Astrocyte (in vitro differentiated cells and primary cell): ENCODE results near the gene GALNT1. TPM values are rescaled to one million over a fixed set of nuclear protein-coding genes. Genes with fewer than 3 reads are reported as not detected.

Experiments used
- DNase-seq: peaks from one replicate; pipeline ENCODE4 v3.0.0-alpha.2; 2010; ENCODE audit warnings: low read depth
- FAIRE-seq: peaks from 2 replicates; lab custom pipeline; 2011; peaks lifted over from hg19 to GRCh38; lab: Jason Lieb, UNC
- H2AFZ ChIP-seq: 2 replicates; pipeline ENCODE4 v1.6.0; 2012; ENCODE audit warnings: low read depth, low read length, inconsistent platforms
- H3K27ac ChIP-seq: 2 replicates; pipeline ENCODE4 v1.5.1; 2011; ENCODE audit warnings: low read depth, low read length, inconsistent platforms
- H3K27me3 ChIP-seq: 2 replicates; pipeline ENCODE4 v1.6.0; 2011; ENCODE audit warnings: low read length, inconsistent platforms; ENCODE audit not compliant: insufficient read depth
- H3K36me3 ChIP-seq: 2 replicates; pipeline ENCODE4 v1.5.1; 2011; ENCODE audit warnings: low read length, inconsistent platforms; ENCODE audit not compliant: insufficient read depth
- H3K4me1 ChIP-seq: 2 replicates; pipeline ENCODE4 v1.5.1; 2011; ENCODE audit warnings: low read length, inconsistent platforms; ENCODE audit not compliant: insufficient read depth
- H3K4me2 ChIP-seq: 2 replicates; pipeline ENCODE4 v1.6.0; 2012; ENCODE audit warnings: low read length, inconsistent platforms
- H3K4me3 ChIP-seq: 2 replicates; pipeline ENCODE4 v1.5.1; 2011; ENCODE audit warnings: low read depth, mild to moderate bottlenecking, low read length, inconsistent platforms; ENCODE audit not compliant: insufficient read depth
- H3K79me2 ChIP-seq: 2 replicates; pipeline ENCODE4 v1.6.0; 2012; ENCODE audit warnings: mild to moderate bottlenecking, low read length, inconsistent platforms; ENCODE audit not compliant: insufficient read depth
- H3K9ac ChIP-seq: 2 replicates; pipeline ENCODE4 v1.6.0; 2012; ENCODE audit warnings: mild to moderate bottlenecking, low read length, inconsistent platforms
- H3K9me3 ChIP-seq: 2 replicates; pipeline ENCODE4 v1.5.1; 2012; ENCODE audit warnings: low read depth, mild to moderate bottlenecking, low read length, inconsistent platforms; ENCODE audit not compliant: insufficient read depth
- H4K20me1 ChIP-seq: 2 replicates; pipeline ENCODE4 v1.6.0; 2012; ENCODE audit warnings: low read length, inconsistent platforms; ENCODE audit not compliant: insufficient read depth
- H3K27ac Mint-ChIP-seq: one replicate; pipeline ENCODE4 v1.8.0; 2021; ENCODE audit warnings: mild to moderate bottlenecking, mixed read lengths; ENCODE audit not compliant: unreplicated experiment
- H3K27me3 Mint-ChIP-seq: one replicate; pipeline ENCODE4 v1.8.0; 2021; ENCODE audit warnings: low read depth, mixed read lengths; ENCODE audit not compliant: unreplicated experiment
- H3K36me3 Mint-ChIP-seq: one replicate; pipeline ENCODE4 v1.8.0; 2021; ENCODE audit warnings: low read depth, mixed read lengths; ENCODE audit not compliant: unreplicated experiment
- H3K4me1 Mint-ChIP-seq: one replicate; pipeline ENCODE4 v1.8.0; 2021; ENCODE audit warnings: low read depth, mixed read lengths; ENCODE audit not compliant: unreplicated experiment
- H3K4me3 Mint-ChIP-seq: one replicate; pipeline ENCODE4 v1.8.0; 2021; ENCODE audit warnings: mild to moderate bottlenecking, moderate library complexity, mixed read lengths; ENCODE audit not compliant: unreplicated experiment
- H3K9me3 Mint-ChIP-seq: one replicate; pipeline ENCODE4 v1.8.0; 2021; ENCODE audit warnings: mild to moderate bottlenecking, mixed read lengths; ENCODE audit not compliant: unreplicated experiment
- EZH2 ChIP-seq: IDR thresholded peaks from 2 replicates; pipeline ENCODE4 v1.6.1; 2012; ENCODE audit warnings: mild to moderate bottlenecking, low read length, inconsistent platforms; ENCODE audit not compliant: insufficient read depth
- total RNA-seq: library from RNA; stranded (reverse); gene quantifications from 2 replicates; pipeline ENCODE4 v1.2.1, GENCODE V29; 2021
- TF ChIP-seq, protein P1 (sequence below): IDR thresholded peaks from 2 replicates; pipeline ENCODE4 v1.5.1; 2011; ENCODE audit warnings: low read depth, mild to moderate bottlenecking, inconsistent platforms, low read length, moderate library complexity; ENCODE audit not compliant: insufficient read depth

GALNT1 gene
- total RNA-seq, 1 donor from 2014 or later: 127 TPM

DNA sequence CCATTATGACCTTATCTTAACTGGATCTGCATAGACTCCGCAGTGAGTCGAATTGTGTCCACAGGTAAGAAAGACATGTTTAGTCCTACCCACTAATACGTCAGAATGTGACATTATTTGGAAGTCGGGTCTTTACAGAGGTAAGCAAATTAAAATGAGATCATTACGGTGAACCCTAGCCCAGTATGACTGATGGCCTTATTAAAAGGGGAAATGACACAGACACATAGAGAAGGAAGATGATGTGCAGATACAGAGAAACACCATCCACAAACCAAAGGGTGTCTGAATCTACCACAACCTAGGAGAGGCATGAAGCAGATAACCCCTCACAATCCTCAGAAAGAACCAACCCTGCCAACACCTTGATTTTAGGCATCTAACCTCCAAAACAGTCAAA, 135.6 kb downstream of the GALNT1 start:
- Histone ChIP-seq H3K4me1 (peaks cover 5% of the 10 kb centered on the region), H3K27me3 (no peaks in the 10 kb centered on the region), H3K4me2 (no peak overlapping the region), H3K79me2 (no peaks in the 10 kb centered on the region), H3K27ac (no peak overlapping the region), H4K20me1 (no peaks in the 10 kb centered on the region), H2AFZ (no peak overlapping the region), H3K9ac (no peak overlapping the region), H3K36me3 (no peaks in the 10 kb centered on the region), H3K4me3 (no peak overlapping the region), H3K9me3 (peaks cover 5% of the 10 kb centered on the region)
- FAIRE-seq: no peak
- Mint-ChIP-seq H3K4me1 (peaks cover 7% of the 10 kb centered on the region), H3K27me3 (no peaks in the 10 kb centered on the region), H3K27ac (no peak overlapping the region), H3K36me3 (peaks cover 11% of the 10 kb centered on the region), H3K9me3 (peaks cover 16% of the 10 kb centered on the region), H3K4me3 (no peak overlapping the region)
- TF ChIP-seq EZH2: no peak
- TF ChIP-seq, protein P1, sequence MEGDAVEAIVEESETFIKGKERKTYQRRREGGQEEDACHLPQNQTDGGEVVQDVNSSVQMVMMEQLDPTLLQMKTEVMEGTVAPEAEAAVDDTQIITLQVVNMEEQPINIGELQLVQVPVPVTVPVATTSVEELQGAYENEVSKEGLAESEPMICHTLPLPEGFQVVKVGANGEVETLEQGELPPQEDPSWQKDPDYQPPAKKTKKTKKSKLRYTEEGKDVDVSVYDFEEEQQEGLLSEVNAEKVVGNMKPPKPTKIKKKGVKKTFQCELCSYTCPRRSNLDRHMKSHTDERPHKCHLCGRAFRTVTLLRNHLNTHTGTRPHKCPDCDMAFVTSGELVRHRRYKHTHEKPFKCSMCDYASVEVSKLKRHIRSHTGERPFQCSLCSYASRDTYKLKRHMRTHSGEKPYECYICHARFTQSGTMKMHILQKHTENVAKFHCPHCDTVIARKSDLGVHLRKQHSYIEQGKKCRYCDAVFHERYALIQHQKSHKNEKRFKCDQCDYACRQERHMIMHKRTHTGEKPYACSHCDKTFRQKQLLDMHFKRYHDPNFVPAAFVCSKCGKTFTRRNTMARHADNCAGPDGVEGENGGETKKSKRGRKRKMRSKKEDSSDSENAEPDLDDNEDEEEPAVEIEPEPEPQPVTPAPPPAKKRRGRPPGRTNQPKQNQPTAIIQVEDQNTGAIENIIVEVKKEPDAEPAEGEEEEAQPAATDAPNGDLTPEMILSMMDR: no peak
- no peak for DNase-seq

DNA sequence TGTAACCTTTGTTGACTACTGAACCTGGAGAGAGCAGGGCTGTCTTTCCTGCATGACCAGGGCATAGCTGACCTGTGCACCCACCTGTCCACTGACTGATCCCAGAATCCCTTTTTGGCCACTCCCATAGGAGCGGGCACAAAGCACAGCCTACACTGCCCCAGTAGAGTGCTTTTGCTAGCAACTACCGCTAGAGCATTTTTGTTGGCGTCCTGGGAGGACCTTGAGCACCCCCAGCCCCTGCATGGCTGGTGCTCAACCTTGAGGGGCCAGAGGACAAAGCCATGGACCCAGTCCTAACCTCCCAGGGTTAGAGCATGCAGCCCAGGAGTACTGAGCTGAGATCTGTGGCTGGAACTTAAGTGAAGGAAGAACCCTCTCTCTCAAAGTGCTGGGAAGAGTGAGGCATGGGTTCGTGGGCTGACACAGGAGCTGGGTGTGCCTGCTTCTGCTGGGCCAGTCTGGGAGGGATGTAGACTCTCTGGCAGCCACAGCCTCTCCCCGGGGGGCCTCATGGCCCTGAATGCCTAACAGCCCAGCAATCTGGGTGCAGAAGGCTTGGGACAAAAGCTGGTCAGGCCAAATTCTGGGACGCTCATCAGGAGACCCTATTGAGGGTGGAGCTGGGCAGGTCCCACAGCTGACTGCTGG, 140.0 kb downstream of the GALNT1 start:
- TF ChIP-seq, protein P1: no peak
- no peak for TF ChIP-seq EZH2
- Mint-ChIP-seq H3K4me1 (no peaks in the 10 kb centered on the region), H3K9me3 (peaks cover 22% of the 10 kb centered on the region), H3K27ac (no peak overlapping the region), H3K36me3 (peaks cover 6% of the 10 kb centered on the region), H3K27me3 (no peaks in the 10 kb centered on the region), H3K4me3 (no peak overlapping the region)
- FAIRE-seq (no peak), DNase-seq (no peak)
- peaks cover 5% of the 10 kb centered on the region for H3K9me3 ChIP-seq
- no peaks in the 10 kb centered on the region for H3K79me2 ChIP-seq
- H3K4me2 ChIP-seq: no peak overlapping the region
- H3K9ac ChIP-seq: no peak overlapping the region
- H3K4me3 ChIP-seq: no peak overlapping the region
- no peaks in the 10 kb centered on the region for H3K4me1 ChIP-seq
- no peaks in the 10 kb centered on the region for H3K27me3 ChIP-seq
- H3K36me3 ChIP-seq: no peaks in the 10 kb centered on the region
- H2AFZ ChIP-seq: no peak overlapping the region
- no peaks in the 10 kb centered on the region for H4K20me1 ChIP-seq
- H3K27ac ChIP-seq: no peak overlapping the region

DNA sequence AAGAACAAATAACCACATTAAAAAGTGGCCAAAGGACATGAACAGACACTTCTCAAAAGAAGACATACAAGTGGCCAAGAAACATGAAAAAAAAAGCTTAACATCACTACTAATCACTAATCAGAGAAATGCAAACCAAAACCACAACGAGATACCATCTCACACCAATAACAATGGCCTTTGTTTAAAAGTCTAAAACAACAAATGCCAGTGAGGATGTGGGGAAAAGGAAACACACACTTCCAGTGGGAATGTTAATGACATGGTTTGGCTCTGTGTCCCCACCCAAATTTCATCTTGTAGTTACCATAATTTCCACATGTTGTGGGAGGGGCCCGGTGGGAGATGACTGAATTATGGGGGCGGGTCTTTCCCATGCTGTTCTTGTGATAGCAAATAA, 147.1 kb downstream of the GALNT1 start:
- no peaks in the 10 kb centered on the region for H3K27me3 ChIP-seq
- H3K36me3 ChIP-seq: no peaks in the 10 kb centered on the region
- DNase-seq (peak; percentile 41), FAIRE-seq (no peak)
- H3K4me2 ChIP-seq: no peak overlapping the region
- H3K4me1 ChIP-seq: no peaks in the 10 kb centered on the region
- no peak overlapping the region for H3K4me3 ChIP-seq
- TF ChIP-seq EZH2: no peak
- TF ChIP-seq, protein P1: no peak
- H2AFZ ChIP-seq: no peak overlapping the region
- H3K79me2 ChIP-seq: no peaks in the 10 kb centered on the region
- Mint-ChIP-seq H3K4me1 (peaks cover 17% of the 10 kb centered on the region), H3K27me3 (no peaks in the 10 kb centered on the region), H3K36me3 (no peaks in the 10 kb centered on the region), H3K4me3 (no peak overlapping the region), H3K9me3 (peaks cover 4% of the 10 kb centered on the region), H3K27ac (no peak overlapping the region)
- H4K20me1 ChIP-seq: no peaks in the 10 kb centered on the region
- no peak overlapping the region for H3K27ac ChIP-seq
- no peaks in the 10 kb centered on the region for H3K9me3 ChIP-seq
- no peak overlapping the region for H3K9ac ChIP-seq
